Neuronal stem cell (in vitro differentiated cells): ENCODE results near the gene TLCD3B.

Experiments
- DNase-seq: peaks from one replicate; pipeline ENCODE4 v3.0.0-alpha.2; 2013; ENCODE audit warnings: low spot score
- H2AFZ ChIP-seq: one replicate; pipeline ENCODE4 v1.6.1; 2013; ENCODE audit warnings: mild to moderate bottlenecking, low read length, inconsistent platforms
- H2AK5ac ChIP-seq: 2 replicates; pipeline ENCODE4 v1.6.1; 2013; ENCODE audit warnings: low read depth, mild to moderate bottlenecking, inconsistent platforms, low read length, moderate library complexity, mixed read lengths
- H2BK120ac ChIP-seq: 2 replicates; pipeline ENCODE4 v1.6.1; 2013; ENCODE audit warnings: low read depth, mild to moderate bottlenecking, inconsistent platforms, low read length, moderate library complexity, mixed read lengths
- H2BK12ac ChIP-seq: one replicate; pipeline ENCODE4 v1.6.1; 2013; ENCODE audit warnings: low read length, inconsistent platforms
- H2BK15ac ChIP-seq: 2 replicates; pipeline ENCODE4 v1.6.1; 2013; ENCODE audit warnings: mild to moderate bottlenecking, low read length, inconsistent platforms, mixed read lengths
- H2BK5ac ChIP-seq: one replicate; pipeline ENCODE4 v1.6.1; 2013; ENCODE audit warnings: inconsistent platforms, mild to moderate bottlenecking, low read length, moderate library complexity
- H3K14ac ChIP-seq: one replicate; pipeline ENCODE4 v1.6.1; 2013; ENCODE audit warnings: low read length, inconsistent platforms
- H3K18ac ChIP-seq: 2 replicates; pipeline ENCODE4 v1.6.1; 2013; ENCODE audit warnings: low read length, inconsistent platforms
- H3K23ac ChIP-seq: 2 replicates; pipeline ENCODE4 v1.6.1; 2013; ENCODE audit warnings: low read depth, mild to moderate bottlenecking, mixed read lengths, low read length, inconsistent platforms; ENCODE audit not compliant: poor library complexity
- H3K27ac ChIP-seq: replicated peaks from 3 replicates; pipeline ENCODE4 v1.5.1; 2013; ENCODE audit warnings: low read length, inconsistent platforms
- H3K27me3 ChIP-seq, 3 experiments: 2 replicates each; pipeline ENCODE4 v1.6.1; 2013; ENCODE audit warnings: low read length in 3 of 3, mild to moderate bottlenecking in 2 of 3, inconsistent platforms in 1 of 3, low read depth in 1 of 3, mixed read lengths in 1 of 3, moderate library complexity in 1 of 3; ENCODE audit not compliant: control insufficient read depth in 3 of 3, insufficient read depth in 3 of 3
- H3K36me3 ChIP-seq, 2 donors: replicated peaks in 1 of 2; 2 replicates each; pipeline ENCODE4 v1.6.1; 2013; ENCODE audit warnings: low read length in 2 of 2; ENCODE audit not compliant: control insufficient read depth in 2 of 2, insufficient read depth in 2 of 2
- H3K4ac ChIP-seq: 2 replicates; pipeline ENCODE4 v1.6.1; 2013; ENCODE audit warnings: inconsistent platforms, mild to moderate bottlenecking, low read length, moderate library complexity
- H3K4me1 ChIP-seq, 2 donors: 1 replicate in 1 of 2; 2 replicates in 1 of 2; pipeline ENCODE4 v1.6.1; 2013; ENCODE audit warnings: low read length in 2 of 2, low read depth in 1 of 2; ENCODE audit not compliant: control insufficient read depth in 2 of 2, insufficient read depth in 1 of 2
- H3K4me2 ChIP-seq: one replicate; pipeline ENCODE4 v1.6.1; 2013; ENCODE audit warnings: mild to moderate bottlenecking, low read length, inconsistent platforms; ENCODE audit not compliant: insufficient read depth, poor library complexity, severe bottlenecking
- H3K4me3 ChIP-seq, 2 donors: 2 replicates each; pipeline ENCODE4 v1.5.1; 2013; ENCODE audit warnings: low read length in 2 of 2, mild to moderate bottlenecking in 2 of 2, inconsistent platforms in 1 of 2, moderate library complexity in 1 of 2
- H3K79me1 ChIP-seq: one replicate; pipeline ENCODE4 v1.6.1; 2013; ENCODE audit warnings: low read depth, mild to moderate bottlenecking, inconsistent platforms, low read length, moderate library complexity
- H3K9ac ChIP-seq: one replicate; pipeline ENCODE4 v1.6.1; 2013; ENCODE audit warnings: mild to moderate bottlenecking, low read depth, low read length, inconsistent platforms; ENCODE audit not compliant: poor library complexity
- H3K9me3 ChIP-seq, 2 donors: replicated peaks in 1 of 2; 2 replicates each; pipeline versions ENCODE3 to v1.6.1; 2013; ENCODE audit warnings: low read length in 2 of 2, mild to moderate bottlenecking in 2 of 2, inconsistent platforms in 1 of 2, low read depth in 1 of 2, mixed read lengths in 1 of 2, moderate library complexity in 1 of 2; ENCODE audit not compliant: control insufficient read depth in 2 of 2, insufficient read depth in 1 of 2
- H4K8ac ChIP-seq: one replicate; pipeline ENCODE4 v1.6.1; 2013; ENCODE audit warnings: low read depth, mild to moderate bottlenecking, inconsistent platforms, low read length, moderate library complexity
- H4K91ac ChIP-seq: one replicate; pipeline ENCODE4 v1.6.1; 2013; ENCODE audit warnings: low read length, low read depth, mild to moderate bottlenecking, inconsistent platforms; ENCODE audit not compliant: poor library complexity
- WGBS, 2 donors: extraction: QIAGEN DNeasy Blood & Tissue Kit; methylation state at CpG; one replicate each; pipeline ENCODE4 v1.1.7; 2013; ENCODE audit warnings: missing lambda C conversion rate in 2 of 2, mixed read lengths in 1 of 2; ENCODE audit not compliant: insufficient read length in 2 of 2, insufficient replicate concordance in 1 of 2; ENCODE audit errors: extremely low coverage in 2 of 2; 5-methylcytosine and 5-hydroxymethylcytosine counted together

The TLCD3B gene

DNA sequence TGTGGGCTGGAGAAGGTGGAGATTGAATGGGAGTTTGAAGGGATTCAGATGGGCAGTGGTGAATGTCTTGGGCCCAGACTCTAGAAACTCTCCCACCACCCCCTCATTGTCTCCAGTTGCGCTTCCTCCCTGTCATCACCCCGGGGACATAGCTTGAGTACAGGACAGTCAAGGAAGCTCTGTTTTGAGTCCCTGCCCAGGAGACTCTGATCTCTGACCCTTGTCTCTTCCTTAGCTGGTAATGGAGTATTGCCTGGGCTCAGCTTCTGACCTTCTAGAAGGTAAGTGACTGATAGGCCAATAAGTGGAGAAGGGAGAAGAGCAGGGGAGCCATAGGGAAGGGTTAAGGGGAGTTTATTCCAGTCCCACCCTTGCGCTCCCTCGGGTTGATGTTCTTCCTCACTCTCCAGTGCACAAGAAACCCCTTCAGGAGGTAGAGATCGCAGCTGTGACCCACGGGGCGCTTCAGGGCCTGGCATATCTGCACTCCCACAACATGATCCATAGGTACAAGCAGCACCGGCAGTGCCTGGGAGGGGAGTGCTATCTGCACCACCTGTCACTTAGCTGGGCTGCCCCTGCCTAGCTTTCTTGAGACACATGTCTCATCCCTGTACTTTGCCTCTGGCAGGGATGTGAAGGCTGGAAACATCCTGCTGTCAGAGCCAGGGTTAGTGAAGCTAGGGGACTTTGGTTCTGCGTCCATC is 52.4 kb downstream of the TLCD3B start:
- Histone ChIP-seq H2BK12ac (no peak overlapping the region), H3K4ac (no peak overlapping the region), H3K4me1 (peaks cover 18 to 23% of the 10 kb centered on the region in 2 donors), H2BK15ac (no peak overlapping the region), H4K91ac (no peak overlapping the region), H3K4me3 (no peak overlapping the region), H3K9me3 (no peaks in the 10 kb centered on the region), H3K36me3 (peaks cover 44 to 72% of the 10 kb centered on the region in 2 donors), H3K4me2 (no peak overlapping the region), H3K14ac (no peak overlapping the region), H2BK120ac (no peak overlapping the region), H3K18ac (no peak overlapping the region), H3K9ac (no peak overlapping the region), H2BK5ac (no peak overlapping the region), H2AFZ (no peak overlapping the region), H4K8ac (no peak overlapping the region), H3K23ac (no peak overlapping the region), H2AK5ac (no peak overlapping the region), H3K79me1 (peaks cover 13% of the 10 kb centered on the region), H3K27ac (no peak overlapping the region), H3K27me3 (no peaks in the 10 kb centered on the region)
- DNase-seq: no peak
- WGBS, 2 donors: no CpG with 5 or more reads among the region's 9 CpGs

DNA sequence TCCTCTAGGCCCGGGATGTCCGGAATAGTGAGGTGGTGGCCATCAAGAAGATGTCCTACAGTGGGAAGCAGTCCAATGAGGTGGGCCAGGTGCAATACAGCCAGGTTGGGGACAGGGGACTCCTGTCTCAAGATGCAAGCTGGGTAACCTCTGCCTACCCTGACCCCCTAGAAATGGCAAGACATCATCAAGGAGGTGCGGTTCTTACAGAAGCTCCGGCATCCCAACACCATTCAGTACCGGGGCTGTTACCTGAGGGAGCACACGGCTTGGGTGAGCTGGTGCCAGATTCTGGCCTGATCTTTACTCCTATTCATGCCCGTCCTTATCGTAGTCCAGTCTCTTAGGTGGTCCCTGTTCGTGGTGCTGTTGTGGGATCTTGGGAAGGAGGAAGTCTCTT is 53.0 kb downstream of the TLCD3B start:
- Histone ChIP-seq H3K4ac (no peak overlapping the region), H3K14ac (no peak overlapping the region), H4K8ac (no peak overlapping the region), H3K18ac (no peak overlapping the region), H3K27me3 (no peaks in the 10 kb centered on the region), H3K27ac (no peak overlapping the region), H3K4me1 (peaks cover 18 to 23% of the 10 kb centered on the region in 2 donors), H3K36me3 (peaks cover 38 to 66% of the 10 kb centered on the region in 2 donors), H3K23ac (no peak overlapping the region), H4K91ac (no peak overlapping the region), H2BK15ac (no peak overlapping the region), H3K4me3 (no peak overlapping the region), H2AFZ (no peak overlapping the region), H3K79me1 (peaks cover 13% of the 10 kb centered on the region), H2BK12ac (no peak overlapping the region), H3K9ac (no peak overlapping the region), H2BK120ac (no peak overlapping the region), H3K9me3 (peaks cover 0 to 2% of the 10 kb centered on the region in 2 donors), H3K4me2 (no peak overlapping the region), H2AK5ac (no peak overlapping the region), H2BK5ac (no peak overlapping the region)
- WGBS, 2 donors: no CpG with 5 or more reads among the region's 9 CpGs
- DNase-seq: no peak

- peaks cover 13% of the 10 kb centered on the region for H3K79me1 ChIP-seq
- H3K27me3 ChIP-seq: no peaks in the 10 kb centered on the region
- H4K91ac ChIP-seq: no peak overlapping the region
- H3K4ac ChIP-seq: no peak overlapping the region
- no peak overlapping the region for H3K27ac ChIP-seq
- peaks cover 18 to 23% of the 10 kb centered on the region in 2 donors for H3K4me1 ChIP-seq
- H3K36me3 ChIP-seq: peaks cover 35 to 65% of the 10 kb centered on the region in 2 donors
- no peak overlapping the region for H3K9ac ChIP-seq
- DNase-seq: no peak
- no peak overlapping the region for H2BK15ac ChIP-seq
- peaks cover 7 to 9% of the 10 kb centered on the region in 2 donors for H3K9me3 ChIP-seq
- H3K18ac ChIP-seq: no peak overlapping the region
- no peak overlapping the region for H4K8ac ChIP-seq
- WGBS, 2 donors: no CpG with 5 or more reads among the region's 9 CpGs
- no peak overlapping the region for H2BK5ac ChIP-seq
- no peak overlapping the region for H3K23ac ChIP-seq
- no peak overlapping the region for H2AK5ac ChIP-seq
- no peak overlapping the region for H2AFZ ChIP-seq
- no peak overlapping the region for H3K14ac ChIP-seq
- H3K4me2 ChIP-seq: no peak overlapping the region
- no peak overlapping the region for H3K4me3 ChIP-seq
- H2BK120ac ChIP-seq: no peak overlapping the region
- H2BK12ac ChIP-seq: no peak overlapping the region
Observed at GRCh38 chr16:29977063-29977825, 53.8 kb downstream of the TLCD3B start.

- no peak overlapping the region for H2BK5ac ChIP-seq
- WGBS, 2 donors: no CpG with 5 or more reads among the region's 6 CpGs
- peak overlapping the region; percentile 19 for H3K4me2 ChIP-seq
- DNase-seq: no peak
- peaks cover 13% of the 10 kb centered on the region for H3K79me1 ChIP-seq
- H2BK12ac ChIP-seq: no peak overlapping the region
- no peak overlapping the region for H3K14ac ChIP-seq
- H3K9me3 ChIP-seq: peaks cover 9 to 10% of the 10 kb centered on the region in 2 donors
- H4K91ac ChIP-seq: no peak overlapping the region
- no peak overlapping the region for H3K18ac ChIP-seq
- H3K27me3 ChIP-seq: no peaks in the 10 kb centered on the region
- H4K8ac ChIP-seq: no peak overlapping the region
- H3K4ac ChIP-seq: no peak overlapping the region
- H3K27ac ChIP-seq: no peak overlapping the region
- no peak overlapping the region for H2BK120ac ChIP-seq
- peak overlapping the region; percentile 13 for H3K9ac ChIP-seq
- peak overlapping the region in 1 of 2 donors; percentile 78 for H3K4me3 ChIP-seq
- no peak overlapping the region for H2AFZ ChIP-seq
- H2BK15ac ChIP-seq: no peak overlapping the region
- peaks cover 30 to 63% of the 10 kb centered on the region in 2 donors for H3K36me3 ChIP-seq
- H2AK5ac ChIP-seq: no peak overlapping the region
- no peak overlapping the region for H3K23ac ChIP-seq
- H3K4me1 ChIP-seq: peaks cover 18 to 23% of the 10 kb centered on the region in 2 donors
Observed at GRCh38 chr16:29975811-29976511, 55.1 kb downstream of the TLCD3B start.
